NCI-H345 (cell line): ENCODE results near the gene IL1RAP.

ENCODE experiments used
- DNase-seq: peaks from one replicate; lab custom pipeline; 2025; lab: John Stamatoyannopoulos, UW

The IL1RAP gene

DNA sequence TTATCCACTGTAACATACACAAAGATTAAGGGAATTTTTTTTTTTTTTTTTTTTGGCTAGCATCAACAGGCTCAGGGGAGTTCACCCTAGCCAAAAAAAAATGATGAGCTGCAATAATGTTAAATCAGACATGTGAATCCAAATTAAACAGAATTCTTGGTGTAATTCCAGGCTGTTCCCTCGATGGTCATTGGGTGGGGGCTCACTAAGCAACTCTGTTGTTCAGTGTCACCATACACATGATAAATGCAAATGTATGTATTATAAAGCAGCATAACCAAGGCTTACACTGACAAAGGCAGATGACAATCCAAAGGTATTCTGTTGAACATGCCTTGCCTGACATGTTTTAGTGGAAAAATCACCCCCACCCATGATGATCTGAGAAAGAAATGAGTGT, 29.0 kb downstream of the IL1RAP start:
- no peak for DNase-seq

DNA sequence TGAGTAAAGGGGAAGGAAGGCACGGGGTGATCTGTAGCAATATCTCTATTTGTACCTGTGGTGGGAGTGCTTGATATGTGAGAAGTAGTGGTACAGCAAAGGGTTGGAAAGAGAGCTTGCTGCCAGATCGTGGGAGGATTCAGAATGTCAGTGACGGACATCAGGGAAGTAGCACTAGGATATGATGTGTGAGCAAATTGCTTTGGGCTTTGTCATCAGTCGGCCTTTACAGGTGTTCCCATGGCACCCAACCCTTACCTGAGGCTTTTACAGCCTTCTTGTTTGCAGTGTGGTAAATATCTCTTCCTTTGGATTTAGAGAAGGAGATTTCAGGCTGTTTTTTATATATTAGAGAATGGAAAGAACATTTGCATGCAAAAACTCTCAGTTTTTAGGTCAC, 29.8 kb downstream of the IL1RAP start:
- DNase-seq = no peak

DNA sequence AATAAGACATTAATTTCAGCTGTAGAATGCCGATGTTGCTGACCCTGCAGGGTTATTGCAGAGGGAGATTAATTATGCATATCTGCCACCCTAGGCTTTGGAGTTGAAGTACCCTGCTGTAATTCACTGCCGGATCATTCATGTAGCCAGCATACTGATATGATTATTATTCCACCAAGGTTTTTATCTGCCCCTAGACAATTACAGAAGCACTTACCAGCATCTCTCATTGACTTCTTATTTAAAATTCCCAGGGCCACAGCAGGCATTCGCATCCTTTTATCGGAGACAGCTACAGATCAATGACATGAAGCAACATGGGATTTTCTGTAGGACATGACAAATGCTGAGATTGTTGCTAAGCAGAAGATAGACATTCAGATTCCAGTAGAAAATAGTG, 31.3 kb downstream of the IL1RAP start:
- DNase-seq = no peak

DNA sequence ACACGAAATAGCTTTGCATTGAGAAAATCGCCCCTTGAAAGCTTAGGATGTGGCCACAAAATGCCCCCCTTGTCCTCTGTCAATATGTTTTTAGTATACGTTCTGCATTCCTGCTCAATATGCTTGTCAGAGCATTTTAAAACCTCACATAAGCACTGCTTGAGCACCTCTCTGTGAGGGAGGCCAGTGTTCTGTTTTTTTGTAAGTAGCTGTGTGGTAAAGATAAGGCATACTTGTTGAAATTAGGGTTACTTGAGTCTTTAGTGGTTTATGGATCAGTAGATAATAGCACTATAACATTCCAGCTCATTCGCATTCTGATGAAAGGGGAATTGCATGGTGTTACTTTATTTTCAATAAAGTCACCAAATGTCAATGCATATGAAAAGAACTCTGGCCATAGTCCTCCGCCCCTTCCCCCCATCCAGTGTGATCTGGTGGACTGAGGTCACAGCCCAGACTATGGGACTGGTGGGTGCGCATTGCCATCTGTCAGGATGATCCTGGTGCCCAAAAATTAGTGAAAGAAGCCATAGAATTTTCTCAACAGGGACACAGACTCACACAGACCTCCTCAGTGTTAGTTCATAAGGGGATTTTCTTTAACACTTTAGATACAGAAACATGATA, 33.1 kb downstream of the IL1RAP start:
- DNase-seq = no peak

DNA sequence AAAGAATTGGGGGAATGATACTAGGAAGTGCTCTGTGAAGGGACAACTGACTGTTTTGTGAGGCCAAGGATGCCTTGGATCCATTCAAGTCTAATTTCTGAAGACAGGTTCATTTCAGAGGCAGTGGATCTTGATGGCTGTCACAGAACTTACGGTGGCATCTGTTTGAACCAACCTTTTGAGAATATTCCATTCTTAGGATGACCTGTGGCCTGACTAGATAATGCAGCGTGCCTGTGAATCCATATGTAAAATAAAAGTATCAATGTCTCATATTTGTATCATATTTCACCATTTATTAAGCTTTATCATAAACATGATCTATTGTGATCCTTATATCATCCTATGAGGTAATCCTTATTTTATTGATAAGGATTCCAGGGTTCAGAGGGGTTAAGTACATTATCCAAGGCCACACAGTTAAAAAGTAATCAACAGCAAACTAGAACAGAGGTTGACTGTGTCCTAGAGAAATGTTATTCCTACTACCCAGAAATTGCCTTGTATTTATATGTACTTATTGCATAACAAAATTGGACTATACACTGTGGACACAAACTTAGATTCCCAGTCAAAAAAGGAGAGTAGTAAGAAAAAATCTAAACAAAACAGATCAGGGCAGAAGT, 34.3 kb downstream of the IL1RAP start:
- no peak for DNase-seq

- DNase-seq = no peak
These were observed 38.1 kb downstream of the IL1RAP start for GRCh38 chr3:190552021-190552420.

GRCh38 chr3:190552969-190553759, 39.3 kb downstream of the IL1RAP start:
- DNase-seq = no peak

DNA sequence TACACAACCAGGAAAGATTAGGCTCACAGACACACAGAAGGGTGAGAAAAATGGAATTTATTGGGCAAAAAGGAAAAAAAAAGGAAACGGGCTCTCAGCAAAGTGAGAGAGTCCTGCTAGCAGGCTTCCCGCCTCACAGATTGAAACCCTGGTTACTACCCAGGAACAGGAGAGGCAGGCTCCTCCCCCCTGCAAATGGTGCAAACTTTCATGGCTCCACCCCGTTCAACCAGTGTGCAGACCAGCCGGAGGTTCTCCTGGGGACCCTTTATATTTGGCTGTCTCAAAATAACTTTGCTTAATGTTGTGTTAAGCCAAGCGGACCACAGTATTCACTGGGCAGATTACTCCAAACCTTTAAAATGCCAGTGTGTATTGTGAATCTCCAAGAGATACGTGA, 40.3 kb downstream of the IL1RAP start:
- no peak for DNase-seq

- DNase-seq = no peak
These were observed 42.5 kb downstream of the IL1RAP start for GRCh38 chr3:190556351-190556750.

- DNase-seq = no peak
These were observed 43.4 kb downstream of the IL1RAP start for GRCh38 chr3:190557296-190557695.

DNA sequence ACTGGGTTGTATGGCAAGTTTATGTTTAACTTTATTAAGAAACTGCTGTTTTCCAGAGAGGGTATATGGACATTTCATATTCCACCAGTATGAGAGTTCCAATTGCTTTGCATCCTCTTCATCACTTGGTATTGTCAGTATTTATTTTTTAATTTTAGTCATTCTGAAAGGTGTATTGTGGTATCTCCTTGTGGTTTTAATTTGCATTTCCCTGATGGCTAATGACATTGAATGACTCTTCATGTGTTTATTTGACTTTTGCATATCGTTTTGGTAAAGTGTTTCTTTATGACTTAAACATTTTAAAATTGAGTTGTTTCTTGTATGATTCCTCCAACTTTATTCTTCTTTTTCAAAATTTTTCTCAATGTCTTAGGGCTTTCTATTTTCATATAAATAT, 44.4 kb downstream of the IL1RAP start:
- no peak for DNase-seq

GRCh38 chr3:190558796-190559195, 44.9 kb downstream of the IL1RAP start:
- DNase-seq = no peak

GRCh38 chr3:190560013-190560895, 46.4 kb downstream of the IL1RAP start:
- DNase-seq = no peak

DNA sequence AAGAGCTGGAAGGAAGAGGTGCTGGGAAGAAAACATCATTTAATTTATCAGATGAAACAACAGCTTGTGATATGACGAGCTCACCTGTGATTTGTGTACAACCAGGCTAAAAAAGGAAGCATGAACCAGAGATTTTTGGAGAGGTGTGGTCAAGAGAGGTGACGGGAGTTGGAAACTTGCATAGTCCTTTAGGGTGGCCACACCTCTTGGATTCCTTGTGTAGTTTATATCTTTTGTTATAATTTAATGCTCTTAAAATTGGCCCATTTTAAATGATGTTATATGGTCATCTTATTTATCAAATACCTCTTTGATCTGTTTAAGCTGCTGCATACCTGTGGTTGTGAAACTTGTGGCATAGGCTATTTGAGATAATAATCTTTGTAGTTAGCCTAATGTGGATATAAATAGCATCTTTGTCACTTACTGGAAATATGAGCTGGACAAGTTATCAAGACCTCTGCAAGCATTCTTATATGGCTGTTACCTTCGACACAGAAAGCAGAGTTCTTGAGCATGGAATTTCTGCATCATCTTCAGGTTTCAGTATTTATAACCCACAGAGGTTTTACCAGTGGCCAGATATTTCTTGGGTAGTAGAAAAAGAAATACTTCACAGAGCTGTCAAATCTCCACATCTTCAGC, 49.1 kb downstream of the IL1RAP start:
- DNase-seq = no peak

- DNase-seq = no peak
These were observed 50.3 kb downstream of the IL1RAP start for GRCh38 chr3:190564175-190564574.

DNA sequence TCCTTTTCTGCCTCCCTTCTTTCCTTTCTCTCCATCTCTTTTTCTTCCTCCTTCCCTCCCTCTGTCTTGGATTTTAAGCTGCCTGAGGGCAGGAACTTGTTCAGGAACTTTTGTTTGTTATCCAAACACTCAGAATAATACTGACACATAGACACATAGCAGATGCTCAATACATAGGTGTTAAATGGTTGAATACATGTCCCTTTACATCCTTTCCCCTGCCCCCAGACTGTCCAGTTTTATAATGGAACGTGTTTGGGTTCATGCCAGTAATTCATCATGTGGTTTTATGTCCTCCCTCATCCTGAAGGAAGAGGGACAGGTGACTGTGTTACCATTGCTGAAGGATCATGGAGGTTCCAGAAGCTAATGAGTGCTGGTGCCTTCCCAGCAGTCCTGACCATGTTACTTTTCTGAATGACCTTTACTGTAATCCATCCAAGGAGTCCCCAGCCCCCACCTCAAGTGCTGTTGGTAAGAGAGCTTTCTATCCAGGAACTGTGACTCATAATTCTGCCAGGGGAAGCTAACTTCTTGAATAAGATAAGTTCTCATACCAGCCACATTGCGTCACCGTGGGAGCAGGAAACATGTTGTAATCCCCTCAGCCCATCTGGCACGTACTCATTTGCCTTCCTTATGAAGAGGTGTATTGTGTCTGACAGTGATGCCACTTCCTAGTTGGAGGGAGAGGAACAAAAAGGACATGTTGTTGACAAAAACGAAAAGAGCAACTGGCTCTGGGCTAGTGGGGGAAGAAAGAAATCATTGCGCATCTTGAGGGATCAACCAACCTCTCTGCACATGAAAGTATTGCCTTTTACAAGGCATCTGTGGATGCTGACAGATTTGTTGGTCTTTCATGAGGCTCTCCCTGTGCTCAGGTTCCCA, 52.4 kb downstream of the IL1RAP start:
- no peak for DNase-seq

GRCh38 chr3:190568036-190568435, 54.2 kb downstream of the IL1RAP start:
- no peak for DNase-seq

DNA sequence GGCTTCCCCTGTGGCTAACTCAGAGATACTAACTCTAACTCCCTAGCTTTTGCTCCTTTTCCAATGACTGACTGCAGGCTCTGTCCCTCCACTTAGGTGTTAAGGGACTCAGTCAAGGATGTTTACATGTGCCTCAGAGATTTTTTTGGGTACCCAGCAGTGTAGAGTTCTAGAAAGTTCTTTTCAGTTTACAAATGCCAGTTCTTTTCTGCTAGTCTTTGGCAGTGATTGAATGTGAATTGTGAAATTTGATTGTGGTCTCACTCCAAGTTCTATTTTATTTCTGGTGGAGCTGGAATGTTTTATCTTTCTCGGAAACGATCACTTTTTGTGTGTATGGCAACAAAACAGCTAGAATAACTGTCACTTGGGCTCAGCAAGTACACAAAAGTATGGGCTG, 60.6 kb downstream of the IL1RAP start:
- no peak for DNase-seq

GRCh38 chr3:190575437-190576185, 61.7 kb downstream of the IL1RAP start:
- no peak for DNase-seq

DNA sequence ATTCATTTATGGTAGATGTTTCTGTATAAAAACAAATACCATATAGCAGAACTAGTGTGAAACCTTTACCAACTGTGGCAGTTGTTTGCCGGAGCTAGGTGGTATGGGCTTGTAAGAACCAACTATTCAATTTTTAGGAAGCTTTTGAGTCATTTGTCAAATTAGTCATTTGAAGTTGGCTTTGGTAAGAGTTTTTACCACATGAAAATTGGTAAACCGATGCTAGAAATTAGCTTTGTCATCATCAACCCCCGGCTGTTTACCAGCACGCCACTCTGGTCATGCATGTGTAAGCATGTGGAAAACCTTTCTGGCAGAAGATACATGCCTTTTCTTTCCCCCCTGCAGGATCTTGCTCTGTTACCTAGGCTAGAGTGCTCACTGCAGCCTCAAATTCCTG, 63.3 kb downstream of the IL1RAP start:
- no peak for DNase-seq
